Measurements from ENCODE around the gene CDC27.
"Not testable (repeated sequence)": the region's sequence is repeated elsewhere in the genome, so short reads cannot be mapped to it uniquely, and the experiment has no call there.

The CDC27 gene

GRCh38 chr17:47099451-47099986 is 89.6 kb downstream of the CDC27 start:
- Mint-ChIP-seq H3K4me3 (peak overlapping the region; percentile 96), H3K4me1 (peaks cover 13% of the 10 kb centered on the region), H3K36me3 (peaks cover 27% of the 10 kb centered on the region), H3K27ac (peak overlapping the region; percentile 98), H3K9me3 (no peaks in the 10 kb centered on the region)
- no peak for DNase-seq (ENCODE audit: low spot score in 2 of 2)
- peak; percentile 42 for ATAC-seq

GRCh38 chr17:47096343-47096742 is 92.8 kb downstream of the CDC27 start:
- Mint-ChIP-seq H3K4me1 (peaks cover 13% of the 10 kb centered on the region), H3K27ac (no peak overlapping the region), H3K9me3 (no peaks in the 10 kb centered on the region), H3K4me3 (no peak overlapping the region), H3K36me3 (peaks cover 46% of the 10 kb centered on the region)
- DNase-seq (ENCODE audit: low spot score in 2 of 2) (no peak), ATAC-seq (no peak)

GRCh38 chr17:47095268-47095667 is 93.8 kb downstream of the CDC27 start:
- H3K36me3 Mint-ChIP-seq = peaks cover 48% of the 10 kb centered on the region
- H3K9me3 Mint-ChIP-seq = no peaks in the 10 kb centered on the region
- no peak overlapping the region for H3K27ac Mint-ChIP-seq
- DNase-seq (ENCODE audit: low spot score in 2 of 2) (no peak), ATAC-seq (no peak)
- no peak overlapping the region for H3K4me3 Mint-ChIP-seq
- H3K4me1 Mint-ChIP-seq = peaks cover 12% of the 10 kb centered on the region

GRCh38 chr17:47087093-47087492 is 102.0 kb downstream of the CDC27 start:
- Mint-ChIP-seq H3K36me3 (peaks cover 11% of the 10 kb centered on the region), H3K4me1 (no peaks in the 10 kb centered on the region), H3K9me3 (no peaks in the 10 kb centered on the region), H3K27ac (no peak overlapping the region), H3K4me3 (no peak overlapping the region)
- DNase-seq (ENCODE audit: low spot score in 2 of 2) = no peak
- ATAC-seq = no peak

- H3K36me3 Mint-ChIP-seq = peaks cover 9% of the 10 kb centered on the region
- no peak overlapping the region for H3K4me3 Mint-ChIP-seq
- no peak overlapping the region for H3K27ac Mint-ChIP-seq
- DNase-seq (ENCODE audit: low spot score in 2 of 2) (no peak), ATAC-seq (no peak)
- H3K9me3 Mint-ChIP-seq = no peaks in the 10 kb centered on the region
- no peaks in the 10 kb centered on the region for H3K4me1 Mint-ChIP-seq
Observed at GRCh38 chr17:47085736-47086135, 103.4 kb downstream of the CDC27 start.

GRCh38 chr17:47078801-47079200 is 110.3 kb downstream of the CDC27 start:
- no peaks in the 10 kb centered on the region for H3K4me1 Mint-ChIP-seq
- H3K27ac Mint-ChIP-seq = no peak overlapping the region
- ATAC-seq (no peak), DNase-seq (ENCODE audit: low spot score in 2 of 2) (no peak)
- H3K36me3 Mint-ChIP-seq = peaks cover 9% of the 10 kb centered on the region
- no peaks in the 10 kb centered on the region for H3K9me3 Mint-ChIP-seq
- H3K4me3 Mint-ChIP-seq = no peak overlapping the region

- ATAC-seq (no peak), DNase-seq (ENCODE audit: low spot score in 2 of 2) (no peak)
- H3K36me3 Mint-ChIP-seq = peaks cover 9% of the 10 kb centered on the region
- peak overlapping the region; percentile 54 for H3K27ac Mint-ChIP-seq
- H3K4me3 Mint-ChIP-seq = no peak overlapping the region
- H3K4me1 Mint-ChIP-seq = peaks cover 5% of the 10 kb centered on the region
- no peaks in the 10 kb centered on the region for H3K9me3 Mint-ChIP-seq
Observed at GRCh38 chr17:47077576-47077975, 111.5 kb downstream of the CDC27 start.

- H3K4me1 Mint-ChIP-seq = peaks cover 13% of the 10 kb centered on the region
- DNase-seq (ENCODE audit: low spot score in 2 of 2) = no peak
Observed at GRCh38 chr17:47076171-47076570, 112.9 kb downstream of the CDC27 start.

GRCh38 chr17:47074361-47074760 is 114.7 kb downstream of the CDC27 start:
- not testable (repeated sequence) for H3K4me3 Mint-ChIP-seq, ATAC-seq

More at GRCh38 chr17:47076171-47076570, 112.9 kb downstream of the CDC27 start:
- no peak for ATAC-seq
- no peaks in the 10 kb centered on the region for H3K36me3 Mint-ChIP-seq
- H3K27ac Mint-ChIP-seq = no peak overlapping the region
- H3K9me3 Mint-ChIP-seq = no peaks in the 10 kb centered on the region
- H3K4me3 Mint-ChIP-seq = no peak overlapping the region

GRCh38 chr17:47073629-47074028 is 115.5 kb downstream of the CDC27 start:
- ATAC-seq; H3K27ac Mint-ChIP-seq; H3K36me3 Mint-ChIP-seq; H3K9me3 Mint-ChIP-seq; DNase-seq (ENCODE audit: low spot score in 2 of 2); H3K4me3 Mint-ChIP-seq: not testable (repeated sequence)
- H3K4me1 Mint-ChIP-seq = peaks cover 22% of the 10 kb centered on the region

More at GRCh38 chr17:47074361-47074760, 114.7 kb downstream of the CDC27 start:
- peaks cover 18% of the 10 kb centered on the region for H3K4me1 Mint-ChIP-seq
- not testable (repeated sequence) for H3K36me3 Mint-ChIP-seq; DNase-seq (ENCODE audit: low spot score in 2 of 2); H3K9me3 Mint-ChIP-seq; H3K27ac Mint-ChIP-seq

GRCh38 chr17:47072886-47073285 is 116.2 kb downstream of the CDC27 start:
- ATAC-seq (no peak), DNase-seq (ENCODE audit: low spot score in 2 of 2) (no peak)
- Mint-ChIP-seq H3K4me3 (no peak overlapping the region), H3K27ac (peak overlapping the region; percentile 10), H3K36me3 (peaks cover 8% of the 10 kb centered on the region), H3K9me3 (no peaks in the 10 kb centered on the region), H3K4me1 (peaks cover 26% of the 10 kb centered on the region)

GRCh38 chr17:47071171-47071570 is 117.9 kb downstream of the CDC27 start:
- not testable (repeated sequence) for H3K27ac Mint-ChIP-seq; DNase-seq (ENCODE audit: low spot score in 2 of 2); H3K9me3 Mint-ChIP-seq; ATAC-seq; H3K4me3 Mint-ChIP-seq
- H3K4me1 Mint-ChIP-seq = peaks cover 41% of the 10 kb centered on the region
- H3K36me3 Mint-ChIP-seq = peaks cover 16% of the 10 kb centered on the region

GRCh38 chr17:47070266-47070665 is 118.8 kb downstream of the CDC27 start:
- H3K4me3 Mint-ChIP-seq; H3K27ac Mint-ChIP-seq; DNase-seq (ENCODE audit: low spot score in 2 of 2); H3K9me3 Mint-ChIP-seq; ATAC-seq: not testable (repeated sequence)
- H3K4me1 Mint-ChIP-seq = peaks cover 44% of the 10 kb centered on the region
- peaks cover 16% of the 10 kb centered on the region for H3K36me3 Mint-ChIP-seq
